ENCODE measurements around the gene RNF128.

RNF128 gene, protein sequence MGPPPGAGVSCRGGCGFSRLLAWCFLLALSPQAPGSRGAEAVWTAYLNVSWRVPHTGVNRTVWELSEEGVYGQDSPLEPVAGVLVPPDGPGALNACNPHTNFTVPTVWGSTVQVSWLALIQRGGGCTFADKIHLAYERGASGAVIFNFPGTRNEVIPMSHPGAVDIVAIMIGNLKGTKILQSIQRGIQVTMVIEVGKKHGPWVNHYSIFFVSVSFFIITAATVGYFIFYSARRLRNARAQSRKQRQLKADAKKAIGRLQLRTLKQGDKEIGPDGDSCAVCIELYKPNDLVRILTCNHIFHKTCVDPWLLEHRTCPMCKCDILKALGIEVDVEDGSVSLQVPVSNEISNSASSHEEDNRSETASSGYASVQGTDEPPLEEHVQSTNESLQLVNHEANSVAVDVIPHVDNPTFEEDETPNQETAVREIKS

DNA sequence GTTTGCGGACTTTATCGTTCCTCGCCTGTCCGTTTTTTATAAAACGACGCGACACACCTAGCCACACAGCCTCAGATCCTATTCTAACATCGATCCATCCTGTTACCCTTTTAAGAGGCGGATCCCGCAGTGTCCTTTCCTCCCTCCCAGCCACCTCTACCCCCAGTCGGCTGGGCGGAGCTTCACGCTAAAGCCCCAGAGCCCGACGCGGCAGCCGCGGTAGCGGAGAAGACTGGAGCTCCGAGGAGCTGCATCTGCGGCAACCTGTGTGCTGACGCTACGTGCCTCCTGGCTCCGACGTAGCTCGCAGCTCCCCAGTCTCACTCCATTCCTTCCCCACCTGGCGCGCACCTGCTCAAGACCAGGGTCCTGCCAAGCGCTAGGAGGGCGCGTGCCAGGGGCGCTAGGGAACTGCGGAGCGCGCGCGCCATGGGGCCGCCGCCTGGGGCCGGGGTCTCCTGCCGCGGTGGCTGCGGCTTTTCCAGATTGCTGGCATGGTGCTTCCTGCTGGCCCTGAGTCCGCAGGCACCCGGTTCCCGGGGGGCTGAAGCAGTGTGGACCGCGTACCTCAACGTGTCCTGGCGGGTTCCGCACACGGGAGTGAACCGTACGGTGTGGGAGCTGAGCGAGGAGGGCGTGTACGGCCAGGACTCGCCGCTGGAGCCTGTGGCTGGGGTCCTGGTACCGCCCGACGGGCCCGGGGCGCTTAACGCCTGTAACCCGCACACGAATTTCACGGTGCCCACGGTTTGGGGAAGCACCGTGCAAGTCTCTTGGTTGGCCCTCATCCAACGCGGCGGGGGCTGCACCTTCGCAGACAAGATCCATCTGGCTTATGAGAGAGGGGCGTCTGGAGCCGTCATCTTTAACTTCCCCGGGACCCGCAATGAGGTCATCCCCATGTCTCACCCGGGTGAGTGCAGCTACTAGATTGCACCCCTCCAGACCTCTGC, at the start of gene RNF128:
TSS of gene RNF128 (plus strand) at position 217 of the 953 bp plus-strand sequence. CDS start at position 430, 213 bp downstream.
- DNase-seq = peak; percentile 15

GRCh38 chrX:106680716-106681115, 45.8 kb upstream of the RNF128 start:
- no peak for DNase-seq

- no peak for DNase-seq
Measured at GRCh38 chrX:106684207-106684606, 42.3 kb upstream of the RNF128 start.

GRCh38 chrX:106692425-106693065, 34.0 kb upstream of the RNF128 start:
- DNase-seq = no peak

DNA sequence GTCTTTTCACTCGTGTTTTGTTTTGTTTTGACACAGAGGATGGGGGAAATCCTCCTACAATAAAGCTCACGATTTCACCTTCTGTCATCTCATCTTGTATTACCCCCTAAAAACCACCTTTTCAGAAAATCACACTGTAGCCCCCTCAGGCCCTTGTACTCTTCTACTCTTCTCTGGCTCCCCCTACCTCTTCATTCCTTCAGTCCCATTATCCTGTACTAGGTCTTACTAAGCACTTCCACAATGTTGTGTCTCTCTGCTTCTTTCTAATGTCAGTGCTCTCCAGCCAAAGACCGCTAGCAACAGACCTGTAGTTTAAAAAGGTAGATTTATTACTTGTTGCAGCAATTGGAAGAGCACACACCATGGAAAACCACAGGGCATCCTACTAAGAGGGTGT, 30.0 kb upstream of the RNF128 start:
- DNase-seq = no peak

DNA sequence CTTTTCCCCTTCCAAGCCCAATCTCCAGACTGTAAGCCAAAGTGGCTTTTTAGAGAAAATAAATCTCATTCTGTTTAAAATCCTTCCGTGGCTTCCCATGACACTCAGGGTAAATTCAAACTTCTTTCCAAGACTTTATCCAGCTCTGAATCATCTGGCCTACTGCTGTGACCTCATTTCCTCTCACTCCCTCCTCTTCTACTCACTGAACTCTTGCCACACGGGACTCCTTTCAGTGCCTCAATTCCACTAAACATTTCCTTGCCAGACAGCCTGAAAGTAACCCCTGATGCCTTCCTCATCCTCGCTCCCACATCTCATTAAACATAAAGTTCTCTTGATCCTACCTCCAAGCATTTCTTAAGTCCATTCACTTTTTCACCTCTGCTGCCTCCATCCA, 27.8 kb upstream of the RNF128 start:
- no peak for DNase-seq

DNA sequence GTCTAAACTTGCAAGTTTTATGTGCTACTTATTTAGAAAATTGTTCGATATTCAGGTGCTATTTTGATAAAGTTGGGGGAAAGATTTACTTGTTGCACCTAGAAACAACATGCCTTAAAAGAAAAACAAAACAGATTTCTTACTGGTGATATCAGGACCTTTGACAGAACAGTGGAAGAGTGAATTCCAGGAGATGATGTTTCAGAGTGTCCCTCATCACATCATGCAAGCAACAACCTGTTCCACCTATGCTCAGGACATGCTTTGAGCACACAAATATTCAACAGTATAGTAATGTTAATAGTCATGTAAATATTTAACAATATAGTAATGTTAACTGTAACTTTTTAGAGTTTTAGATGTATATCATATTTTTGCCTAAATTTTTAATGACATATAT, 23.9 kb upstream of the RNF128 start:
- no peak for DNase-seq

- no peak for DNase-seq
Measured at GRCh38 chrX:106706466-106706865, 20.0 kb upstream of the RNF128 start.

DNA sequence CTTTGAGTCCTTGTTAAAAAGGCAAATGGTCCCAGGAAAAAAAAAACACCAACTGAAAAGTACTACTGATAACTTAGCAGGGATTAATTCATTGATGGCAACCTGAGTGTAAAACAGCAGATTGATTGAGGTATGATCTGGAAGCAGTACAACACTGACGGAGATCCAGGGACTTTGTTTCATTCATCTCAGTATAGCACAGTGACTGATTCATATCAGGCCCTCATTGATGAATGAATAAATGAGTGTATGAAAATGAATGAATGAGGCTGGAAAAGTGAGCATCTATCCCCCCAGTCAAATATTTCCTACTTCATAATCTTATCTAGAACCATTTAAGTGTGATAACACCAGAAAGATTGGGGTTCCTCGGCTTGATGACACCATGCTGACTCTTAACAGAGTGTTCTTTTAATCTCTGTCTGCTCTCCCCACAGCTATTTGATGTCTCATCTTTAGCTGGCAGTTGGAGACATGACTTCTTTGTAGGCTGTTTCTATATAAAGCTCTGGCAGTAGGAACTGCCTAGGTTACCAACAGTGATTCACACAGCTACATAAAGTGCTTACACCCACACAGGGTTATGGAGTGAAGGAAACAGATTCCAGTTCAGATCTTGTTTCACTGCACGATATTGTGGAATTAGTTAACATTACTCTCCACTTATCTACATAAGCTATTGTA, 18.6 kb upstream of the RNF128 start:
- DNase-seq = no peak

- DNase-seq = no peak
Measured at GRCh38 chrX:106710771-106711170, 15.7 kb upstream of the RNF128 start.

- DNase-seq = no peak
Measured at GRCh38 chrX:106711375-106711774, 15.1 kb upstream of the RNF128 start.

DNA sequence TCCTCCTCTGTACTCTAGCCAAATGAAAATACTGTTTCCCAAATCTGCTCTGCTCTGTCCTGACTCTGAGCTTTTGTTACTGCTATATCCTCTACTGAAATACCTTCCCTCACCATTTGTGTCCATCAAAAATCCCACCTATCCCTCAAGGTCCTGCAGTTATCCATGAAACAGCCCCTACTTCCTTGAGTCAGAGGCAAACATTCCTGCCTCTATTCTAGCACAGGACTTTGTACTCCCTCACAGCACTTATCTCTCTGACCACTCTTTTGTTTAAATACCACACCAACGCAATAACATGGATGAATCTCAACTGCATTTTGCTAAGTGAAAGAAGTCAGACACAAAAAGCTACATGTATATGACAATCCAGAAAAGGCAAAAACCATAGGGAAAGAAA, 10.5 kb upstream of the RNF128 start:
- DNase-seq = no peak

DNA sequence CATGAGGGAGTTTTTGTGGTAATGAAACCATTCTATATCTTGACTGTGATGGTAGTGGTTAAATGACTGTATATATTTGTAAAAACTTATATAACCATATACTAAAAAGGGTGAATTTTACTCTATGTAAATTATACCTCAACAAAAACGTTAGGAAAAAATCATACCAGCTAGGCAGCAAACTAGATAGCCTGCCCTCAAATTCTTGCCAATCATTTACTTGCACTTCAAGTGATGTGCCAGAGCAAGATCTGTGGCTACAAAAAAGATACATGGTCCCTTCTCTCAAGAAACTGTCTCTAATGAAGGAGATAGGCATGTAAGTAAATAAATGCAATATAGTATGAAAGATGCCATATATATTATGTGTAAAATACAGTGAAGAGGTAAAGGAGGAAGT, 10.0 kb upstream of the RNF128 start:
- no peak for DNase-seq

DNA sequence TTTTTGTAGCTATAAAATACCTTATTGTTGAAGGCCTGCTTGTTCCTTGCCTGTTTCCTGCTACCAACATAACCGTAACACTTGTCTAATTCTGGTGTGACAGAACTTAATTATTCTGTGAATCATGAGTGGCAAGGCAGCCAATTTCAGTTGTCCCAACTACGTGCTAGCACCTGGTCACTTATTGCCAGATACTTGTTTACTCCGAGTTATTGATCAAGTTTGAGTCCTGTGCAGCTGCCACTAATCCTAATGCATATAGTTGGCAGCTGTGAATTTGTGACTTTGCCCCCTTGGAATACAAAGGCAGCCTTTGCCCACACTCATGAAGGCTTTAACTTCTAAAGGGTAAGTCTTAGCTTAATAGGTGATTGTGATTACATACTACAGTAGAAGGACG, 7.8 kb upstream of the RNF128 start:
- DNase-seq = no peak

GRCh38 chrX:106725931-106726330, 570 bp upstream of the RNF128 start:
- DNase-seq = no peak

- DNase-seq = no peak
Measured at GRCh38 chrX:106728337-106728736, 1.8 kb downstream of the RNF128 start.

DNA sequence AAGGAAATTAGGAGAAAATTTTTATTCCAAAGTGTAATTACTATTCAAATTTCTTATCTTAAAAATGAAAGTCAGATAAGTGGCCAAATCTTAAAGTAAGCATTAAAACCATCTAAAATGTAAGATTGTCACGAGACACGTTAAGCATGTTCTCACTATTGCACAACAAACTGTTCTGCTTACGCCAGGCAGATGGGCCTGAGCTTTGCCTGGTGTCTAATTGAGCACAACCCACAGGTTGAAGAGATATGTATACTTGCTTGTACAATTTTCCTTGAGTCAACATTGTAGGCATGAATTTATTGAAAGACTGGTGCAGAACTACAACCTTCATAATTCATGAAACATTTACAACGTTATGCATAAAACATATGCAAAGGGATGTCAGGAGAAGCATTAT, 3.9 kb downstream of the RNF128 start:
- no peak for DNase-seq

DNA sequence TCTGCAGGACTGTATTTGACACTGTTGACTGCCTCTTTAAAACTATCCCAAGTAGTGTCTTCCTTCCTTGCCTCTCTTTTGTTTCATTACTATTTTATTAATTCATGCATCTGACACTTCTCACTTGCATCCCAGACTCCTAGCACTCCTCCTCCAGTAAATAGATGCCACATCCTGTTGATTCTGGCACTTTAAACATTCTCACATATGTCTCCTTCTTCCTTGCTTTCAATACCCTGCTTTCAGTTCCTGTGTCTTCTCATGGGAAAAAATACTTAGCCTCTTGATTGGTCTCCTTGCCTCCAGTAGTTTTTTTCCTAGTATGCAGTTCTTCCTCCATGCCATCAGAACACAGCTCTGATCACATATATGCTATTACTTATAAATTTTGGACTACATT, 5.1 kb downstream of the RNF128 start:
- DNase-seq = no peak

DNA sequence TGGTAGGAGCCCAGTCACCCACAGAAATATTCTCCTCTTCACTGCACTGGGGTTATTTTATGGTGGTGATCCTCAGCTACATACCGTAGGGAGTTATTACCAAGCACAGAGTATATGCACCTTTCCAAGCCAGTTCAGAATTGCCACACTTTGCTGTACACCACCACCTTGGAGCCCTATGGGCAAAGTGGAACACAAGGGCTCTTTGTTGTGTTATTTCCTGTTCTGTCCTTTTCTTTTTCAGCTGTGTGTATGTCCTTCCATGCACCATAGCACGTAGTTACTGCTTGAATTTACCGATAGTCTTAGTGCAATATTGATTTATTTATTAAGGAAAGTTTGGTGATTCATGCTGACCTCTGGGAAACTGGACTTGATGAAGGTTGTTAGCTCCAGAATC, 8.3 kb downstream of the RNF128 start:
- DNase-seq = no peak

DNA sequence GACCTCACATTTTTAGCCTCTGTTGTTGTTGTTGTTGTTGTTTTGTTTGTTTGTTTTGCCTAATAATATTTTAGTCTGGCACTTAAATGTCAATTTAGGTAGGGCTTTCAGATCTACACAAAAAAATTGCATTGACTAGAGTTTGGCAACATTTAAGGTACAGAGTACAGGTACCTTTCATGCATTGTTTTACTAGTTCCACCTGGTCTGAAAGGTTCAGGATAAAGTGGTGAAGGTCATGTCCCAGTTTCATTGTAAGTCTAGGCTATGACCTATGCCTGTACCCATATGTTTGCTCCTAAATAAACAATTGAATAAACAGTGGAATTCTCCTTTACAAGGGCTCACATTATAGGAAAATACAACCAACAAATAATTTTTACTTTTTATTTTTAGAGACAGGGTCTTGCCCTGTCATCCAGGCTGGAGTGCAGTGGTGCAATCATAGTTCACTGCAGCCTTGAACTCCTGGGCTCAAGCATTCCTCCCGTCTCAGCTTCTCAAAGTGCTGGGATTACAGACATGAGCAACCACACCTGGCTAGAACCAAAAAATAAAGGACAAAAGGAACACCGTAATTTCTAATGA, 13.8 kb downstream of the RNF128 start:
- no peak for DNase-seq

GRCh38 chrX:106742193-106742592, 15.7 kb downstream of the RNF128 start:
- DNase-seq = no peak

DNA sequence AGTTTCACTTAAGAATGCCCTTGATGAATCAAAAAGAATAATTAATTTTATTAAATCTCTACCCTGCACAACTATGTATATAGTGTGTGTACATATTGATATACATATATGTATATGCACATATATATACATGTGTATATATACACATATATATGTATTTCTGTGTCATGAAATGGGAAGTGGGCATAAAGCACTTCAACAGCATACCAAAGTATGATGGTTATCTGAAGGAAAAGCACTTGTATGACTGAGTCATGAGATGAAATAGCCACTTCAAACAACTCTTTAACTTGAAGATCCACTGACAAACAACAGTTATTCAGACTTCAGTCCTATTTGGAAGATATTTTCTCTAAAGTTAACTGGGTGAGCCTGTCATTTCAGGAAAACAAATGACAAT, 16.3 kb downstream of the RNF128 start:
- DNase-seq = no peak

All from stimulated activated CD4-positive, alpha-beta T cell treated with anti-CD3 and anti-CD28 coated beads, Interleukin-4, amount 100 ng/mL, for 1 hour (primary cell).